Body of pancreas (tissue), 4 donors: ENCODE data around the gene UBE2G2. TPM values are rescaled to one million over a fixed set of nuclear protein-coding genes. Genes with fewer than 3 reads are reported as not detected.

ENCODE experiments used
- ATAC-seq: fragments of 150-250 bp; one replicate; pipeline ENCODE4 v1.9.1; 2016
- DNase-seq, 4 donors: peaks; one replicate each; pipeline ENCODE4 v3.0.0-alpha.2; 2019
- H3K27ac ChIP-seq, 4 donors: fragments of 200-600 bp; sonication (generic); 1 replicate in 3 of 4; 2 replicates in 1 of 4; pipeline versions ENCODE4 v1.5.1 to v1.6.1; 2016 to 2019; ENCODE audit warnings: mild to moderate bottlenecking in 1 of 4, mixed read lengths in 1 of 4, moderate library complexity in 1 of 4
- H3K27me3 ChIP-seq, 2 donors: fragments of 200-600 bp; sonication (generic); one replicate each; pipeline ENCODE4 v1.6.0; 2016; ENCODE audit warnings: mild to moderate bottlenecking in 1 of 2
- H3K36me3 ChIP-seq, 2 donors: fragments of 200-600 bp; sonication (generic); replicated peaks in 1 of 2; 2 replicates each; pipeline ENCODE4 v1.5.1; 2016; ENCODE audit warnings: low read depth in 2 of 2; ENCODE audit not compliant: insufficient read depth in 1 of 2
- H3K4me1 ChIP-seq: fragments of 200-600 bp; sonication (generic); one replicate; pipeline ENCODE4 v1.6.0; 2016
- H3K4me3 ChIP-seq, 2 donors: fragments of 200-600 bp; sonication (generic); 1 replicate in 1 of 2; 2 replicates in 1 of 2; pipeline ENCODE4 v1.5.1; 2016 to 2019
- H3K9me3 ChIP-seq, 3 donors: fragments of 200-600 bp; sonication (generic); 1 replicate in 2 of 3; 2 replicates in 1 of 3; pipeline ENCODE4 v1.5.1; 2016
- POLR2A ChIP-seq, 3 donors: fragments of 450-650 bp; IDR thresholded peaks; one replicate each; pipeline ENCODE4 v1.6.1; 2016; ENCODE audit warnings: antibody characterized with exemption in 3 of 3, mild to moderate bottlenecking in 2 of 3
- WGBS, 2 donors: methylation state at CpG; one replicate each; pipeline ENCODE4 v1.1.5; 2017; 5-methylcytosine and 5-hydroxymethylcytosine counted together
- intact Hi-C: fragments of 100-400 bp; cut with DNase I; formaldehyde crosslinking; loops from one replicate; pipeline ENCODE4 v1.15.1; 2023
- total RNA-seq, 2 donors: library from RNA; depleted of rRNA; stranded (reverse); fragments of >200 nt; gene quantifications; one replicate each; pipeline ENCODE4 v1.1.0, GENCODE V29; 2016
- TF ChIP-seq, protein P1 (sequence below), 7 experiments: fragments of 450-650 bp in 4 of 7; fragments of 200-600 bp in 3 of 7; sonication (generic) in 3 of 7; IDR thresholded peaks; one replicate each; pipeline ENCODE4 v1.5.1; 2016 to 2019; ENCODE audit warnings: antibody characterized with exemption in 7 of 7

The UBE2G2 gene, protein sequence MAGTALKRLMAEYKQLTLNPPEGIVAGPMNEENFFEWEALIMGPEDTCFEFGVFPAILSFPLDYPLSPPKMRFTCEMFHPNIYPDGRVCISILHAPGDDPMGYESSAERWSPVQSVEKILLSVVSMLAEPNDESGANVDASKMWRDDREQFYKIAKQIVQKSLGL
- total RNA-seq = 10 to 100 TPM; 61.7 to 64.3 TPM

DNA sequence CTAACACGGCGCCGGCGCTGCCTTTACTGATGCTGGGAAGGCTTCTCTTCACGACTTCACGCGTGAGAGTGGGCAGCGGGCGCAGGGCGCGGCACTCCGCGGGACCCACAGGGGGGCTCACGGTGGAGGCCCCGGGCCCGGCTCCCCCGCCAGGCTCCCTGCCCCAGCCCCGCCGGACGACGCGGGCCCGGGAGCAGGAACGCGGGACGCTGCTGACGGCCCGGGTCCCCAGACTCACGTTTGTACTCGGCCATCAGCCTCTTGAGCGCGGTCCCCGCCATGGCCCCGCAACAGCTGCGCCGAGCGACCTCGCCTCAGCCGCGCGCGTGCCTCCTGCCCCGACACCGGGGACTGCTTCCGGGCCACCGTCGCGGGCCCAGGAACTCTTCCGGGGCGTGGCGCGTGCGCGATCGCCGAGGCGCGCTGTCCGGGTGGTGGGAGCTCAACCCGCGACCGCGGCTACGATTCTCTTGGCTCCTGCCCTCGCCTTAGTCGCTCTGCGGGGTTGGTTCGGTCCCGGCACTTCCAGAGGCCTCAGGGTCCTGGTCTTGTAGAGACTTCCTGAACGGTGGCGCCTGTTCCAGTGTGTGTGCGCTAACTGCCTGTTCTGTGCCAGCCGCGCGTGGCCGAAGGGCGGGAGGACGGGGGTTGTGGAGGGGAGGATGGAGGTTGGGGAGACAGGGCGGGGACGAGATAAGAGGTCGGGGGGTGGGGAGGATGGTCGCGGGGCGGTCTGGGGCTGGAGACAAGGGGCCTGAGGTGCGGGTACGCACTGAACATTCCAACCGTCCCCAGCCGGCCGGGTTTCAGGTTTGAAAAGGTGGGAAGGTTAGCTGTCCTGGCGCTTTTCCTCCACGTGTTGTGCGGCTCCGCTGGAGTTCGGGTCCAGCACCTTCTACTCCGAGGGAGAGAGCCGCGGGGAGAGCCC is at the start of gene UBE2G2:
Gene UBE2G2 (minus strand): TSS at position 353 of the 928 bp plus-strand sequence. CDS start 72 bp downstream, at position 281.
- 0% methylated on average over 13 to 86 of the region's 97 CpGs for WGBS, 2 donors
- H3K27me3 ChIP-seq = no peaks in the 10 kb centered on the region
- H3K4me3 ChIP-seq = peak within 1 kb of the TSS; percentile 84 to 98
- H3K9me3 ChIP-seq = no peaks in the 10 kb centered on the region
- peaks cover 38% of the 10 kb centered on the region for H3K4me1 ChIP-seq
- peak; percentile 32 to 71 (median 70) for TF ChIP-seq POLR2A (IDR thresholded peaks at IDR 0.05)
- TF ChIP-seq, protein P1, sequence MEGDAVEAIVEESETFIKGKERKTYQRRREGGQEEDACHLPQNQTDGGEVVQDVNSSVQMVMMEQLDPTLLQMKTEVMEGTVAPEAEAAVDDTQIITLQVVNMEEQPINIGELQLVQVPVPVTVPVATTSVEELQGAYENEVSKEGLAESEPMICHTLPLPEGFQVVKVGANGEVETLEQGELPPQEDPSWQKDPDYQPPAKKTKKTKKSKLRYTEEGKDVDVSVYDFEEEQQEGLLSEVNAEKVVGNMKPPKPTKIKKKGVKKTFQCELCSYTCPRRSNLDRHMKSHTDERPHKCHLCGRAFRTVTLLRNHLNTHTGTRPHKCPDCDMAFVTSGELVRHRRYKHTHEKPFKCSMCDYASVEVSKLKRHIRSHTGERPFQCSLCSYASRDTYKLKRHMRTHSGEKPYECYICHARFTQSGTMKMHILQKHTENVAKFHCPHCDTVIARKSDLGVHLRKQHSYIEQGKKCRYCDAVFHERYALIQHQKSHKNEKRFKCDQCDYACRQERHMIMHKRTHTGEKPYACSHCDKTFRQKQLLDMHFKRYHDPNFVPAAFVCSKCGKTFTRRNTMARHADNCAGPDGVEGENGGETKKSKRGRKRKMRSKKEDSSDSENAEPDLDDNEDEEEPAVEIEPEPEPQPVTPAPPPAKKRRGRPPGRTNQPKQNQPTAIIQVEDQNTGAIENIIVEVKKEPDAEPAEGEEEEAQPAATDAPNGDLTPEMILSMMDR (IDR thresholded peaks at IDR 0.05) = no peak
- DNase-seq = peak; percentile 77 to 83 (median 80)
- peak; percentile 95 for ATAC-seq
- H3K36me3 ChIP-seq = peaks cover 0 to 4% of the 10 kb centered on the region in 2 donors
- peak within 1 kb of the TSS; percentile 19 to 83 (median 74) for H3K27ac ChIP-seq
- intact Hi-C loops = loop anchor here (10.0 kb wide), 1 partner anchor 287 kb away; no protein-coding TSS in a partner anchor

DNA sequence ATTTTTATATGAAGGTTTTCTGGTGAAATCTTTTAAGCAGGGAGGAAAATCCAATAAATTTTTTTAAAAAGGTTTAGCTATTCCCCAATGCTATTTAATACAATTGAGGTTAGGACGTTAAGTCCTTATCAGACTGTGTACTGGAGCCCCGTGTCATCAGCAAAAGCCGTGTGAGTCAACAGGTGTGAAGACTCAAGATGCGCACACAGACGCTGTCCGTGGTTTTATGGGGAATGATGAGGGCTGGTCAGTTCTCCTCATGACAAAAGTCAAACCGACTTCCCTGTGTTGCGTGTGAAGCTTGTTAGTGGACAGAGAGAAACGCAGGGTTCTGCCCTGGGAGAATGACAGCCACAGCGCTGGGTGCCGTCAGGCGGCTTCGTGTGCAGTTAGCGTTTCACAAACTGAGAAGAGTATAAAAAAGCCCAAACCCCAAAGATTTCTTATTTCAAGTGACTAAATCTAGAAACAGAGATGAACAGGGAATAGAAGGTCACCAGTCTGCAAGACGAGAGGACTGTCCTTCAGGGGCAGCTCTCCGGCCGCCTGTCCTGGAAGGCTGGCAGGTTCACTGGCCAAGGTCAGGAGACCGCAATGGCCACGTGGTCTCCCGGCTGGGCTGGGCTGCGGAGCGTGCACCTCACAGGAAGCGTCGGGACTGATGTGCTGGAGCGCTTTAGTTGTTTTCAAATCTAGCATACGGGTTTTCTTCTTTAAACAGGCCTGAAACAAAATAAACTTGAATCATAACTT is 49.5 kb upstream of the UBE2G2 start:
- no peak overlapping the region for H3K4me3 ChIP-seq
- no peaks in the 10 kb centered on the region for H3K27me3 ChIP-seq
- intact Hi-C loops = no loop called here
- ATAC-seq = no peak
- peaks cover 0 to 31% of the 10 kb centered on the region in 2 donors for H3K36me3 ChIP-seq
- no peak overlapping the region for H3K27ac ChIP-seq
- DNase-seq = no peak
- 79 to 84% methylated on average over 26 of the region's 26 CpGs for WGBS, 2 donors
- H3K9me3 ChIP-seq = no peaks in the 10 kb centered on the region
- TF ChIP-seq POLR2A (IDR thresholded peaks at IDR 0.05) = no peak
- TF ChIP-seq, protein P1 (IDR thresholded peaks at IDR 0.05) = no peak
- peaks cover 13% of the 10 kb centered on the region for H3K4me1 ChIP-seq

DNA sequence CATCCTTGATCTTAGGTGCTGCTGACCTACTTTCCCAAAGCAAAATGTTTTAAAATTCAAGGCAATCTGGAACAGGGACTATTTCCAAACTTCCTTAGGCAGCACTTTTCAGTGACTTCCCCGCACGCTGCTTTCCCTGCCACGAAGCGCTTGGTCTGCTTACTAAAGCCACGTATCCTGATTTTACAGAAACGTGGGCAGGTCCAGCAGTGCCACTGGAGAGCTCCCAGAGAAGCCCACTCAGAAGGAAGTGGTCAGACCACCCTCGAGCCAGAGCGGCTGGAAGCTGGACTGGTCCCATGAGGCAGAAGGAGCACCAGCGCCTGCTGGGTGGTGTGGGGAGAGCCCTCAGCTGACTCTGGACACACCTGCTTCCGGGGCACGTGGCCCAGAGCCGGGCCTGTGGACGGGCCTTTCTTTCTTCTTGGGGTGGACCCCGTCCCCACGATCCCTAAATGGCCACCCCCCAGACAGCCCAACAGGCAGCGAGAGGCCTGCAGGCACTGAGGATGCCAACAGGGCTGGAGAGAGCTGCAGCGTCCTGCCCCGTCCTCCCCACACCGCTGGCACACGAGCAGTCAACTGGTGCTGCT is 48.7 kb upstream of the UBE2G2 start:
- H3K4me3 ChIP-seq = no peak overlapping the region
- intact Hi-C loops = no loop called here
- no peaks in the 10 kb centered on the region for H3K9me3 ChIP-seq
- TF ChIP-seq, protein P1 (IDR thresholded peaks at IDR 0.05) = no peak
- no peak for TF ChIP-seq POLR2A (IDR thresholded peaks at IDR 0.05)
- H3K27ac ChIP-seq = no peak overlapping the region
- no peak for ATAC-seq
- H3K4me1 ChIP-seq = peaks cover 21% of the 10 kb centered on the region
- no peaks in the 10 kb centered on the region for H3K27me3 ChIP-seq
- WGBS, 2 donors = 90 to 91% methylated on average over 10 to 20 of the region's 20 CpGs
- DNase-seq = no peak
- H3K36me3 ChIP-seq = peaks cover 0 to 25% of the 10 kb centered on the region in 2 donors

DNA sequence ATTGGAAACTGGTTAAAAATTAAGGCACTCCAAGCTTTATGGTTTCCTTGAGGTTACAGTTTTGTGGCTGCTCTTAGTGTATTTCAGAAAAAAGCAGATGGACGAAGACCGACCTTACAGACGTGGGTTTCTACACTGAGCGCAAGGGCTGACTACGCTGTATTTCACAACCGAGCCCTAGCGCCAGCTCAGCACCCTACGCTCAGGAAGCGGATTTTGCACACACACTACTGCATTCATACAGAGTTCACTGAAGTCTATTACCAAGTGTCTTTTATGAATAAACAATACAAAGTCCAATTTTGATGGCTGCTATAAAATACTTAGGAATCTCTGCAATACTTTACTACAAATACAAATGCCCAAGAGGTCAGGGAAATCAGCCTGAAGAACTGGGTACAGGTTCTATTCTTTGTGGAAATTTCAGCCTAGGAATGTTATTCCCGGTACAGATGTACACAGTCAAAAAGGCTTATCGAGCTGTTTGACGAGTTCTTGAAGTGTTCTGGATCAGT is 48.1 kb upstream of the UBE2G2 start:
- 82 to 88% methylated on average over 12 of the region's 12 CpGs for WGBS, 2 donors
- Histone ChIP-seq H3K27ac (no peak overlapping the region), H3K4me3 (no peak overlapping the region), H3K36me3 (peaks cover 0 to 20% of the 10 kb centered on the region in 2 donors), H3K27me3 (peaks cover 0 to 3% of the 10 kb centered on the region in 2 donors), H3K4me1 (peaks cover 22% of the 10 kb centered on the region), H3K9me3 (no peaks in the 10 kb centered on the region)
- TF ChIP-seq, protein P1 (IDR thresholded peaks at IDR 0.05) = no peak
- no peak for TF ChIP-seq POLR2A (IDR thresholded peaks at IDR 0.05)
- DNase-seq (no peak), ATAC-seq (no peak)
- intact Hi-C loops = no loop called here
